Activated B cell treated with CpG ODN at 0.5 μM for 24 hours (primary cell): ENCODE measurements around the gene TMEM8B. TPM values are rescaled to one million over a fixed set of nuclear protein-coding genes. Genes with fewer than 3 reads are reported as not detected.

ENCODE experiments used
- ATAC-seq: fragments of 200-7000 bp; cut with Tn5 transposase; one replicate; pipeline ENCODE4 v1.10.0; 2021; ENCODE audit warnings: low read depth, mild to moderate bottlenecking, moderate library complexity
- CTCF ChIA-PET: fragments of 350-600 bp; sonication (Branson Sonifier 250); formaldehyde crosslinking; loops from one replicate; lab custom pipeline; 2021; ENCODE audit warnings: antibody characterized with exemption; lab: Charles Lee
- POLR2A ChIA-PET: fragments of 350-600 bp; sonication (Branson Sonifier 250); formaldehyde crosslinking; loops from one replicate; lab custom pipeline; 2021; ENCODE audit warnings: antibody characterized with exemption; lab: Charles Lee
- DNase-seq: peaks from one replicate; pipeline ENCODE4 v3.0.0; 2022
- H3K27ac Mint-ChIP-seq: one replicate; pipeline ENCODE4 v1.8.0; 2020; ENCODE audit warnings: mixed read lengths
- H3K27me3 Mint-ChIP-seq: one replicate; pipeline ENCODE4 v1.8.0; 2021; ENCODE audit warnings: mixed read lengths
- H3K36me3 Mint-ChIP-seq: one replicate; pipeline ENCODE4 v1.8.0; 2021; ENCODE audit warnings: low read depth, mixed read lengths
- H3K4me1 Mint-ChIP-seq: one replicate; pipeline ENCODE4 v1.8.0; 2021; ENCODE audit warnings: mixed read lengths
- H3K4me3 Mint-ChIP-seq: one replicate; pipeline ENCODE4 v1.8.0; 2020; ENCODE audit warnings: mild to moderate bottlenecking, mixed read lengths
- H3K9me3 Mint-ChIP-seq: one replicate; pipeline ENCODE4 v1.8.0; 2020; ENCODE audit warnings: mixed read lengths
- intact Hi-C: fragments of 100-400 bp; cut with micrococcal nuclease; formaldehyde crosslinking; loops from one replicate; pipeline ENCODE4 v1.15.1; 2024
- total RNA-seq: library from RNA; stranded (reverse); gene quantifications from 2 replicates; pipeline ENCODE4 v1.2.3, GENCODE V29; 2022
- TF ChIP-seq, protein P1 (sequence below): fragments of 200-600 bp; IDR thresholded peaks from one replicate; pipeline ENCODE4 v1.8.0; 2022; ENCODE audit warnings: antibody characterized with exemption, mild to moderate bottlenecking

Gene TMEM8B
- total RNA-seq, 1 donor from 2014 or later = 8.0 TPM

- Mint-ChIP-seq H3K27me3 (peaks cover 38% of the 10 kb centered on the region), H3K27ac (no peak overlapping the region), H3K36me3 (no peaks in the 10 kb centered on the region), H3K4me3 (no peak overlapping the region), H3K9me3 (no peaks in the 10 kb centered on the region), H3K4me1 (no peaks in the 10 kb centered on the region)
- TF ChIP-seq, protein P1, sequence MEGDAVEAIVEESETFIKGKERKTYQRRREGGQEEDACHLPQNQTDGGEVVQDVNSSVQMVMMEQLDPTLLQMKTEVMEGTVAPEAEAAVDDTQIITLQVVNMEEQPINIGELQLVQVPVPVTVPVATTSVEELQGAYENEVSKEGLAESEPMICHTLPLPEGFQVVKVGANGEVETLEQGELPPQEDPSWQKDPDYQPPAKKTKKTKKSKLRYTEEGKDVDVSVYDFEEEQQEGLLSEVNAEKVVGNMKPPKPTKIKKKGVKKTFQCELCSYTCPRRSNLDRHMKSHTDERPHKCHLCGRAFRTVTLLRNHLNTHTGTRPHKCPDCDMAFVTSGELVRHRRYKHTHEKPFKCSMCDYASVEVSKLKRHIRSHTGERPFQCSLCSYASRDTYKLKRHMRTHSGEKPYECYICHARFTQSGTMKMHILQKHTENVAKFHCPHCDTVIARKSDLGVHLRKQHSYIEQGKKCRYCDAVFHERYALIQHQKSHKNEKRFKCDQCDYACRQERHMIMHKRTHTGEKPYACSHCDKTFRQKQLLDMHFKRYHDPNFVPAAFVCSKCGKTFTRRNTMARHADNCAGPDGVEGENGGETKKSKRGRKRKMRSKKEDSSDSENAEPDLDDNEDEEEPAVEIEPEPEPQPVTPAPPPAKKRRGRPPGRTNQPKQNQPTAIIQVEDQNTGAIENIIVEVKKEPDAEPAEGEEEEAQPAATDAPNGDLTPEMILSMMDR = no peak
- POLR2A ChIA-PET = no interaction called here
- CTCF ChIA-PET = no interaction called here
- no peak for ATAC-seq
- intact Hi-C loops = no loop called here
- DNase-seq = no peak
These were observed 70.0 kb downstream of the TMEM8B start for GRCh38 chr9:35899021-35899420.

DNA sequence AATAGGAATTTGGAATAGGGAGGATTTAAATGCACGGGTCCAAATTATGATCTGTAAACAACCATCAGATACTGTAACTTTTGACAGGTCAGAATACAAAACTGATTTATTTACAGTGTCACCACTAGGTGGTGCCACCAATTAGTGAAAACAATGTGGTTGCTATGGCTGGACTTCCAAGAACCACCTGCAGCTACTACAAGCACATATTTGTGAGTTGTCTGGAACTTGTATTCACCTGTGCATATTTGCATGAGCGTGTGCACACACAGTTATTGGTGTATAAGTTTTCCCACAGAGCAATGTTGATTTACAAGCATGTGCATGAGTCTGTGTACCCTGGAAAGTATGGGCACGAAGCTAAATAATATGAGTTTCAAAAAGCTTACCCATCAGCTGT, 74.0 kb downstream of the TMEM8B start:
- ChIA-PET POLR2A (no interaction called here), CTCF (interaction anchor here (0.7 to 3.4 kb wide), 8 partner anchors 9 to 200 kb away, joined by 3 to 38 read pairs (median 5); no protein-coding TSS in a partner anchor)

GRCh38 chr9:35904338-35904737, 75.3 kb downstream of the TMEM8B start:
- ChIA-PET CTCF (interaction anchor here (3.4 kb wide), 1 partner anchor 41 kb away, joined by 38 read pairs; no protein-coding TSS in a partner anchor), POLR2A (no interaction called here)
- Mint-ChIP-seq H3K9me3 (no peaks in the 10 kb centered on the region), H3K27me3 (peaks cover 22% of the 10 kb centered on the region), H3K27ac (no peak overlapping the region), H3K36me3 (no peaks in the 10 kb centered on the region), H3K4me1 (no peaks in the 10 kb centered on the region), H3K4me3 (no peak overlapping the region)
- TF ChIP-seq, protein P1 = no peak
- intact Hi-C loops = no loop called here
- no peak for DNase-seq
- no peak for ATAC-seq

More for the DNA sequence above, 74.0 kb downstream of the TMEM8B start:
- TF ChIP-seq, protein P1 = peak; percentile 79
- Mint-ChIP-seq H3K27me3 (peaks cover 17% of the 10 kb centered on the region), H3K27ac (no peak overlapping the region), H3K4me1 (no peaks in the 10 kb centered on the region), H3K4me3 (no peak overlapping the region), H3K36me3 (no peaks in the 10 kb centered on the region), H3K9me3 (no peaks in the 10 kb centered on the region)
- ATAC-seq (peak; percentile 49), DNase-seq (no peak)
- intact Hi-C loops = loop anchor here (1.0 kb wide), 2 partner anchors 42 to 120 kb away; no protein-coding TSS in a partner anchor

DNA sequence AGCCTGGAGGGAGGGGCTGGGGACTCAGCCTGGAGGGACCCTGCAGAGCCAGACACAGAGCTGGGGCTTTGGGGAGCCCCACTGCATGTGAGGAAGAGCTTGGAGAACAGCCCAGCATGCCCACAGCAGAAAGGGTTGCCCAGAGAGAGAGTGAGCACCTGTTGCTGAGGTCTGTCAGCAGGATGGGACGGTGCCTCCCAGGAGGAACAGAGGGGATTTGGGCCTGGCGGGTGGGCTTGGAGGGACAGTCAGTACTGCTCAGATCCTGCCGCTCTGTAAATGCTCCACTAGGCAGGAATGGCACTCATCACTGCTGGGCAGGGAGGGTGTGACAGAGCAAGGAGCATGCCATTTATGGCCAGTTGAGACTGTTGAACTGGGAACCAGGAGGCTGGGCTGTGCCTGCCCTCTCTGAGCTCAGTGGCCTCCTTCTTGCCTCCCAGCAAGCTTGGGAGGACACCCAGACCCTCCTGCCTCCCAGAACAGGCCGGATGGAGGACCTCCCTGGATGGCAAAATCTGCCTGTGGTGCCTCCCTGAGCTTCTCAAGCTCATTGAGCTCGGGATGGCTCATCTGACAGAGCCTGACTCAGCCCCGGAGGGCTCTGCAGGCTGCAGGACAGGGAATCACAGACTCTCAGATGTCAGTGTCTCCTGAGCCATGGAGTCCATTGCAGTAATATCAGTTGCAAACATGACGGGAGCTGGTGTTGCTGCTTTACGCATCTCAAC, 76.2 kb downstream of the TMEM8B start:
- Mint-ChIP-seq H3K4me3 (no peak overlapping the region), H3K36me3 (no peaks in the 10 kb centered on the region), H3K27ac (no peak overlapping the region), H3K9me3 (no peaks in the 10 kb centered on the region), H3K27me3 (peaks cover 26% of the 10 kb centered on the region), H3K4me1 (no peaks in the 10 kb centered on the region)
- TF ChIP-seq, protein P1 = no peak
- DNase-seq = no peak
- POLR2A ChIA-PET = no interaction called here
- intact Hi-C loops = no loop called here
- no peak for ATAC-seq
- CTCF ChIA-PET = interaction anchor here (0.9 to 3.4 kb wide), 2 partner anchors 14 to 40 kb away, joined by 3 to 38 read pairs; no protein-coding TSS in a partner anchor

DNA sequence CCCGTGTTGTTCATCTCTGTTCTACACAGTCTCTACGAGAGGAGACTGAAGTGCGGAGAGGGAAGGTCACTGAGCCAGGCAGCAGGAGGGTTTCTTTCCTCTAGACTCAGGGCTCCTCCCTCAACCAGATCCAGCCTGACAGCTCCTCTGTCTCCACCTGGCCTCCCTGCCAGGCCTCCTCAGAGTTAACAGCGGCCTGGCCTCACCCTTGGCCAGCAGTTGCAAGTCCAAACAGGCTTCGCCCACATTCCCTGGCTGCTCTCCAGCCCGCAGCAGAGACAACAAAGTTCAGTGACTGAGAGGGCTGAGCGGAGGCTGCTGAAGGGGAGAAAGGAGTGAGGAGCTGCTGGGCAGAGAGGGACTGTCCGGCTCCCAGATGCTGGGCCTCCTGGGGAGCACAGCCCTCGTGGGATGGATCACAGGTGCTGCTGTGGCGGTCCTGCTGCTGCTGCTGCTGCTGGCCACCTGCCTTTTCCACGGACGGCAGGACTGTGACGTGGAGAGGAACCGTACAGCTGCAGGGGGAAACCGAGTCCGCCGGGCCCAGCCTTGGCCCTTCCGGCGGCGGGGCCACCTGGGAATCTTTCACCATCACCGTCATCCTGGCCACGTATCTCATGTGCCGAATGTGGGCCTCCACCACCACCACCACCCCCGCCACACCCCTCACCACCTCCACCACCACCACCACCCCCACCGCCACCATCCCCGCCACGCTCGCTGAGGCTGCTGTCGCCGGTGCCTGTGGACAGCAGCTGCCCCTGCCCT, 77.1 kb downstream of the TMEM8B start, which contains the start of gene HRCT1:
TSS of gene HRCT1 (plus strand) at position 291 of the 768 bp plus-strand sequence. CDS start at position 377, 86 bp downstream.
- no peak for DNase-seq
- Mint-ChIP-seq H3K4me1 (peaks cover 3% of the 10 kb centered on the region), H3K4me3 (no peak within 1 kb of the TSS), H3K27me3 (peaks cover 26% of the 10 kb centered on the region), H3K36me3 (no peaks in the 10 kb centered on the region), H3K27ac (no peak within 1 kb of the TSS), H3K9me3 (no peaks in the 10 kb centered on the region)
- POLR2A ChIA-PET = no interaction called here
- intact Hi-C loops = no loop called here
- CTCF ChIA-PET = interaction anchor here (0.9 kb wide), 1 partner anchor 14 kb away, joined by 3 read pairs; no protein-coding TSS in a partner anchor
- no peak for ATAC-seq
- TF ChIP-seq, protein P1 = no peak
